Measurements from ENCODE around the gene CHST6. TPM values are rescaled to one million over a fixed set of nuclear protein-coding genes. Genes with fewer than 3 reads are reported as not detected.
"Not testable (repeated sequence)": the region's sequence is repeated elsewhere in the genome, so short reads cannot be mapped to it uniquely, and the experiment has no call there.

The CHST6 gene
- 20.7 and 20.8 TPM in 2 replicates for total RNA-seq (2021)
- long read RNA-seq, full-length matches to known transcripts: 6 of 21 reads
- long read RNA-seq, partial matches to known transcripts: 2 of 21 reads
- long read RNA-seq, other reads (novel, unspliced or antisense): 13 of 21 reads

DNA sequence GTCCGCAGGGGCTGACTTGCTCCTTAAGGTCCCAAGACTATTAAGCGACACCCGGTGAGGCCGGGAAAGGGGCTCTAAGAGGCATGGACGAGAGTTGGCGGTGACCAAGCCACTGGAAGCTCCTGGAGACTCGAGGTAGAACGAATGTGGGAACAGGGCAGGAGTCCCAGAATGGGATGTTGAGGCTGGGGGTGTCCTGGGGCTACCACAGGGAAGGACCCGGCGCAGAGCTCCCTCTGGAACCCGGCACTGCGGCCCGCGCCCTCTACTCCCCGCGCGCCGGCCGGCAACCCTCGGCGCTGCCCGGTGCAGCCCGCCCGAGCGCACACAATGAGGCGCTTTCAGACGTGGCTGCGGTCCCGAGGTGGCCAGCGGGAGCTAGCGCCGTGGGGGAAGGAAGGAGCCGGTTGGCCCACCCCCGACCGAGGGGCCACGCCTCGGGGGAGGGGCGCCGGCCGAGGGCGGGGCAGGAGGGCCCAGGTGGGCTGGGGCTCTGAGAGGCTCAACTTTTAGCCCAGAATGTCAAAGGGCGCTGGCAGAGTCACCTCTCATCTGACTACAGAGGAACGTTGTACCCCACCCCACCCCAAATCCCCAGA lies at the start of gene CHST6:
CHST6 (minus strand) TSS at position 366 of the 599 bp plus-strand sequence. CDS start 15,613 bp downstream, outside the sequence.
- Histone ChIP-seq H4K5ac (ENCODE audit: insufficient read length, low read depth, low read length) (no peak within 1 kb of the TSS), H2BK12ac (ENCODE audit: insufficient read length, low read depth, low read length) (no peak within 1 kb of the TSS), H2AFZ (ENCODE audit: low read length) (no peak within 1 kb of the TSS), H3K4me2 (ENCODE audit: insufficient read depth, insufficient read length, low read length) (peak within 1 kb of the TSS; percentile 65), H3K9ac (ENCODE audit: extremely low read depth, insufficient read length, low read length) (peak within 1 kb of the TSS; percentile 58), H3K23me2 (ENCODE audit: insufficient read length, low read depth, low read length, poor library complexity, severe bottlenecking) (peaks cover 12% of the 10 kb centered on the region), H3K9me3 (ENCODE audit: control insufficient read depth, low read depth, low read length) (no peaks in the 10 kb centered on the region), H2BK15ac (ENCODE audit: low read depth, low read length) (no peak within 1 kb of the TSS), H3K79me1 (ENCODE audit: insufficient read depth, low read depth, low read length, poor library complexity, severe bottlenecking) (no peaks in the 10 kb centered on the region), H3K4ac (ENCODE audit: low read depth, low read length) (no peak within 1 kb of the TSS), H3K14ac (ENCODE audit: insufficient read depth, low read length) (peak within 1 kb of the TSS; percentile 43), H3K27ac (ENCODE audit: insufficient read length, low read depth, low read length) (no peak within 1 kb of the TSS), H3K4me1 (ENCODE audit: insufficient read depth, low read length) (no peaks in the 10 kb centered on the region; the same call in 1 of the 2 replicates), H4K91ac (ENCODE audit: insufficient read length, low read depth, low read length) (no peak within 1 kb of the TSS), H3K79me2 (ENCODE audit: insufficient read depth, low read length) (no peaks in the 10 kb centered on the region), H3K23ac (ENCODE audit: insufficient read length, low read depth, low read length) (no peak within 1 kb of the TSS), H4K8ac (replicated peaks; ENCODE audit: insufficient read length, low read depth, low read length) (no peak within 1 kb of the TSS), H2AK5ac (ENCODE audit: insufficient read length, low read length) (no peak within 1 kb of the TSS), H3K18ac (ENCODE audit: insufficient read length, low read depth, low read length) (peak within 1 kb of the TSS; percentile 72), H2BK120ac (ENCODE audit: low read depth, low read length, poor library complexity, severe bottlenecking) (no peak within 1 kb of the TSS), H3K27me3 (ENCODE audit: insufficient read depth, low read length) (no peaks in the 10 kb centered on the region), H3T11ph (ENCODE audit: low read length) (no peak within 1 kb of the TSS), H4K20me1 (ENCODE audit: control insufficient read depth, insufficient read depth, insufficient read length) (peaks cover 3% of the 10 kb centered on the region), H2BK5ac (ENCODE audit: insufficient read length, low read length) (no peak within 1 kb of the TSS), H2BK20ac (ENCODE audit: low read depth, low read length, poor library complexity, severe bottlenecking) (no peak within 1 kb of the TSS), H3K56ac (ENCODE audit: insufficient read length, low read depth, low read length) (no peak within 1 kb of the TSS)
- H3K27ac Mint-ChIP-seq: peak within 1 kb of the TSS; percentile 60 to 81 (median 61); a peak in 5 of 7 replicates
- H3K27me3 Mint-ChIP-seq (ENCODE audit: low read depth): peaks cover 6% of the 10 kb centered on the region; the same call in 1 of the 2 replicates
- peaks cover 0 to 9% (median 0%) of the 10 kb centered on the region in 3 experiments; a peak in 3 of 7 replicates for H3K36me3 Mint-ChIP-seq (ENCODE audit: insufficient read depth in 1 of 3, low read depth in 3 of 3)
- TF ChIP-seq, protein P1, sequence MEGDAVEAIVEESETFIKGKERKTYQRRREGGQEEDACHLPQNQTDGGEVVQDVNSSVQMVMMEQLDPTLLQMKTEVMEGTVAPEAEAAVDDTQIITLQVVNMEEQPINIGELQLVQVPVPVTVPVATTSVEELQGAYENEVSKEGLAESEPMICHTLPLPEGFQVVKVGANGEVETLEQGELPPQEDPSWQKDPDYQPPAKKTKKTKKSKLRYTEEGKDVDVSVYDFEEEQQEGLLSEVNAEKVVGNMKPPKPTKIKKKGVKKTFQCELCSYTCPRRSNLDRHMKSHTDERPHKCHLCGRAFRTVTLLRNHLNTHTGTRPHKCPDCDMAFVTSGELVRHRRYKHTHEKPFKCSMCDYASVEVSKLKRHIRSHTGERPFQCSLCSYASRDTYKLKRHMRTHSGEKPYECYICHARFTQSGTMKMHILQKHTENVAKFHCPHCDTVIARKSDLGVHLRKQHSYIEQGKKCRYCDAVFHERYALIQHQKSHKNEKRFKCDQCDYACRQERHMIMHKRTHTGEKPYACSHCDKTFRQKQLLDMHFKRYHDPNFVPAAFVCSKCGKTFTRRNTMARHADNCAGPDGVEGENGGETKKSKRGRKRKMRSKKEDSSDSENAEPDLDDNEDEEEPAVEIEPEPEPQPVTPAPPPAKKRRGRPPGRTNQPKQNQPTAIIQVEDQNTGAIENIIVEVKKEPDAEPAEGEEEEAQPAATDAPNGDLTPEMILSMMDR (conservative IDR thresholded peaks at IDR 0.05): no peak
- H3K9me3 Mint-ChIP-seq: no peaks in the 10 kb centered on the region
- H3K4me3 Mint-ChIP-seq: peak within 1 kb of the TSS; percentile 85 to 94
- peak; percentile 88 for DNase-seq
- peaks cover 18 to 22% of the 10 kb centered on the region in 2 experiments for H3K4me1 Mint-ChIP-seq
- no CpG with 5 or more reads among the region's 43 CpGs for WGBS (ENCODE audit: extremely low coverage, insufficient read length, low lambda C conversion rate)

DNA sequence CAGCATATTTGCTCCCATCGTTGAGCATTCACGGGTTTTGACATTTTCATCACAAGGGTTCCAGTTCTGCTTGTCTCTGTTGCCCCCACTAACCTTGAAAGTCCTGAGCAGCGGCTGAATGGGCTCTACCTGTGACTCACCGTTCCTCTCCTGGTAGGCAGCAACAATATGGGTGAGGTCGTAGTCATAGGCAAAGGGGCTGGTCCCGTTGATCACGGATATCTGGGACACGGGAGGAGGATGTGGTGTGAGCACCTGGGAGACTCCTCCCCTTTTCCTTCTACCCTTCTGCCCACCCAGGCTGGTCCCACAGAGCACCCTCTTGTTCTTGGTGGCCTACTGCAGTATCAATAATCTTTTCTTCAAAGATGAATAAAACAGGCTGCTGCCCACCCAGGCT lies 47.2 kb upstream of the CHST6 start:
- not testable (repeated sequence) for H3K79me2 ChIP-seq (ENCODE audit: insufficient read depth, low read length); H3K9me3 Mint-ChIP-seq

More for the DNA sequence above, 47.2 kb upstream of the CHST6 start:
- not testable (repeated sequence) for H3K4me1 ChIP-seq (ENCODE audit: insufficient read depth, low read length); H4K8ac ChIP-seq (replicated peaks; ENCODE audit: insufficient read length, low read depth, low read length); H4K20me1 ChIP-seq (ENCODE audit: control insufficient read depth, insufficient read depth, insufficient read length); H3K14ac ChIP-seq (ENCODE audit: insufficient read depth, low read length); H2AFZ ChIP-seq (ENCODE audit: low read length); H2BK12ac ChIP-seq (ENCODE audit: insufficient read length, low read depth, low read length); H2BK15ac ChIP-seq (ENCODE audit: low read depth, low read length); DNase-seq; H2BK120ac ChIP-seq (ENCODE audit: low read depth, low read length, poor library complexity, severe bottlenecking); H2AK5ac ChIP-seq (ENCODE audit: insufficient read length, low read length); H4K5ac ChIP-seq (ENCODE audit: insufficient read length, low read depth, low read length); H3K4me3 Mint-ChIP-seq; H3K79me1 ChIP-seq (ENCODE audit: insufficient read depth, low read depth, low read length, poor library complexity, severe bottlenecking); H3K9ac ChIP-seq (ENCODE audit: extremely low read depth, insufficient read length, low read length); H3K27ac Mint-ChIP-seq; H3K4me1 Mint-ChIP-seq; H4K91ac ChIP-seq (ENCODE audit: insufficient read length, low read depth, low read length); H3K27me3 ChIP-seq (ENCODE audit: insufficient read depth, low read length); H3K36me3 Mint-ChIP-seq (ENCODE audit: insufficient read depth in 1 of 3, low read depth in 3 of 3); H2BK5ac ChIP-seq (ENCODE audit: insufficient read length, low read length); H3K27ac ChIP-seq (ENCODE audit: insufficient read length, low read depth, low read length); H2BK20ac ChIP-seq (ENCODE audit: low read depth, low read length, poor library complexity, severe bottlenecking); H3T11ph ChIP-seq (ENCODE audit: low read length); H3K4ac ChIP-seq (ENCODE audit: low read depth, low read length); H3K23me2 ChIP-seq (ENCODE audit: insufficient read length, low read depth, low read length, poor library complexity, severe bottlenecking); H3K4me2 ChIP-seq (ENCODE audit: insufficient read depth, insufficient read length, low read length); H3K56ac ChIP-seq (ENCODE audit: insufficient read length, low read depth, low read length); H3K27me3 Mint-ChIP-seq (ENCODE audit: low read depth); H3K18ac ChIP-seq (ENCODE audit: insufficient read length, low read depth, low read length); H3K23ac ChIP-seq (ENCODE audit: insufficient read length, low read depth, low read length); H3K9me3 ChIP-seq (ENCODE audit: control insufficient read depth, low read depth, low read length)
- WGBS (ENCODE audit: extremely low coverage, insufficient read length, low lambda C conversion rate): no CpG with 5 or more reads among the region's 8 CpGs

Data from H9 (cell line).